ENCODE measurements around the gene NCK2. TPM values are rescaled to one million over a fixed set of nuclear protein-coding genes. Genes with fewer than 3 reads are reported as not detected.
A peak's percentile ranks its signal among the peaks of the same experiment; 100 is the strongest.

The NCK2 gene
- total and polyA plus RNA-seq, 10 of the 15 experiments (the other 5 are each of a cell fraction or from before 2014, with no cell fraction given): 1.2 to 30.9 (median 14.1) TPM

DNA sequence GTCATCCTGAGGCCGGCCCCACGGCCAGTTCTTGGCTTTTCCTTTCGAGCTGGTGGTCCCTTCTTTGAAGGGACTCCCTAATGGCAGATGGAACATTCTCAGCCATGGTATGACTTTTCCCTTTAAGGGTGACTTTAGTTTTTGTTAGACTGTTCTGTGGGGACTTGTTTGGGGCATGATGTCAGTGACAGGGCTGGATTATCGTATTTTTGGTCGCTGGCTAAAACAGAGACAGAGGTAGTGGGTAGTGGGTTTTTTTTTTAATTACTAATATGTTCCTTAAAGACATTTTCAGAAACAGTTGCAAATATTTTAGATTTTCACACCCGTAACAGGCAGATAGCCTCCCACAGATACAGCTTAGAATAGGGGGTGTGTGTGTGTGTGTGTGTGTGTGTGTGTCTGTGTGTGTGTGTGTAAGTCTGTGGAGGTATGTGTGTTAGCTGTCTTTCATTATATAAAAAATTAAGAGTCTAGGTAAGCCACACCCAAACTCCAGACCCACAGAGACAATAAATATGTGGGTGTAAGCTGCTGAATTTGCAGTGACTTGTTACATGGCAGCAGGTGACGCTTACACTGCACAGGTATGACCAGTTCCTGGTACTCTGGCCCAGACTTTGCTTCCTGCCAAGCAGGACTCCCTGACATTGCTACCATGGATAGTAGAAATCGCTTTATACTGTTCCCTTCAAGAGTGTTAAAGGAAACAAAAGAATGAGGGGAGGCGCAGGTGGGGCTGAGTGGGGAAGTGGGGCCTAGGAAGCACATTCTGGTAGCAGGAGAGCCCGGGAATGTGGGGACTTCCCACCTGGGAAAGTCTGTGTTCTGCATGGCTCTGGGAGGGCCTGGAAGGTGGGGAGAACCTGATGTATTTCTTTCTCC is 20.9 kb downstream of the NCK2 start:
- H3K9me3 ChIP-seq (replicated peaks; ENCODE audit: control insufficient read depth, insufficient read depth, low read length): no peaks in the 10 kb centered on the region; the same call in 2 of the 3 replicates
- POLR2A ChIA-PET: no interaction called here
- intact Hi-C loops (cut with micrococcal nuclease; ENCODE audit: unreplicated experiment) (no loop called here), in situ Hi-C loops (cut with MboI) (no loop called here)
- peaks cover 38% of the 10 kb centered on the region for H3K79me2 ChIP-seq (ENCODE audit: control insufficient read depth, insufficient read depth, low read length)
- TF ChIP-seq RFX5 (IDR thresholded peaks at IDR 0.05; ENCODE audit: low read depth, low read length): no peak
- TF ChIP-seq NFIC (IDR thresholded peaks at IDR 0.05; ENCODE audit: low read depth, low read length): no peak
- no peak for TF ChIP-seq POLR2AphosphoS5 (IDR thresholded peaks at IDR 0.05; ENCODE audit: low read length)
- RAD21 ChIA-PET (ENCODE audit: unreplicated experiment): no interaction called here
- CTCF ChIA-PET: no interaction called here
- FAIRE-seq (no peak), ATAC-seq (0 out of 3 replicates have a peak, but pooled peaks have one; percentile 28), DNase-seq (ENCODE audit: low read depth, low spot score) (no peak)
- H3K36me3 ChIP-seq (ENCODE audit: control insufficient read depth in 2 of 2, insufficient read depth in 2 of 2, low read length in 1 of 2): peaks cover 0 to 4% of the 10 kb centered on the region in 2 experiments; a peak in 2 of 4 replicates
- no peak overlapping the region for H3K9ac ChIP-seq (ENCODE audit: control insufficient read depth, insufficient read depth, low read length)
- SMC1A ChIA-PET (ENCODE audit: uncharacterized antibody, unreplicated experiment): no interaction called here
- no peak overlapping the region for H3K4me2 ChIP-seq (ENCODE audit: control insufficient read depth, insufficient read depth)
- no peaks in the 10 kb centered on the region for H4K20me1 ChIP-seq (ENCODE audit: control insufficient read depth, insufficient read depth)
- BruUV-seq (replicated peaks): no TSS peak
- H3K4me1 ChIP-seq (ENCODE audit: control insufficient read depth, insufficient read depth, low read length): peaks cover 8% of the 10 kb centered on the region
- no peak overlapping the region for H2AFZ ChIP-seq (ENCODE audit: control insufficient read depth, low read depth, low read length)
- H3K27ac ChIP-seq (ENCODE audit: control insufficient read depth, insufficient read depth): no peak overlapping the region
- H3K27me3 ChIP-seq (replicated peaks in 1 of 2; ENCODE audit: control insufficient read depth in 2 of 2, insufficient read depth in 2 of 2, low read length in 1 of 2): no peaks in the 10 kb centered on the region
- 98% methylated on average over 10 of the region's 10 CpGs for WGBS (ENCODE audit: insufficient coverage, insufficient replicate concordance, low lambda C conversion rate, missing lambda C conversion rate)
- no peak overlapping the region for H3K4me3 ChIP-seq

DNA sequence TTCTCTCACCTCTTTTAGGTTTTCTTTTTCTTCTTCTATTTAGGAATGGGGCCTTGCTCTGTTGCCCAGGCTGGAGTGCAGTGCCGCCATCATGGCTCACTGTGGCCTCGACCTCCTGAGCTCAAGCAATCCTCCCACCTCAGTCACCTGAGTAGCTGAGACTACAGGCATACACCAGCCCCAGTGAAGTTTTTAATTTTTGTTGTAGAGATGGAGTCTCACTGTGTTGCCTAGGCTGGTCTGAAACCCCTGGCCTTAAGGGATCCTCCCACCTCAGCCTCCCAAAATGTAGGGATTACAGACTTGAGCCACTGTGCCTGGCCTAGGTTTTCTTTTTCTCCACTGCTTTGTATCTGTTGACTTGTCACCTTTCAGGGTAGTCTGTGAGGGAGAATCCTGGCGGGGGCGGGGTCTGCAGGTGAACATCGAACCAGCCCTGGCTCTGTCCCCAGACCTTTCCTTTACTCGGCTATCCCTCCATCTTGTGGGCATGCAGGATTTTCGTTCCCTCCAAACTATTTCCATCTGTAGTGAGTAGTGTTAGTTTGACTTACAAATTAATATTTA is 21.7 kb downstream of the NCK2 start:
- peaks cover 0 to 4% of the 10 kb centered on the region in 2 experiments; a peak in 2 of 4 replicates for H3K36me3 ChIP-seq (ENCODE audit: control insufficient read depth in 2 of 2, insufficient read depth in 2 of 2, low read length in 1 of 2)
- no peak overlapping the region for H3K27ac ChIP-seq (ENCODE audit: control insufficient read depth, insufficient read depth)
- no peak for DNase-seq (ENCODE audit: low read depth, low spot score)
- no peak overlapping the region for H3K9ac ChIP-seq (ENCODE audit: control insufficient read depth, insufficient read depth, low read length)
- in situ Hi-C loops (cut with MboI) (no loop called here), intact Hi-C loops (cut with micrococcal nuclease; ENCODE audit: unreplicated experiment) (no loop called here)
- ATAC-seq: no peak
- peaks cover 32% of the 10 kb centered on the region for H3K79me2 ChIP-seq (ENCODE audit: control insufficient read depth, insufficient read depth, low read length)
- H4K20me1 ChIP-seq (ENCODE audit: control insufficient read depth, insufficient read depth): no peaks in the 10 kb centered on the region
- H2AFZ ChIP-seq (ENCODE audit: control insufficient read depth, low read depth, low read length): no peak overlapping the region
- CTCF ChIA-PET: no interaction called here
- RAD21 ChIA-PET (ENCODE audit: unreplicated experiment): no interaction called here
- H3K4me3 ChIP-seq: no peak overlapping the region
- H3K4me2 ChIP-seq (ENCODE audit: control insufficient read depth, insufficient read depth): no peak overlapping the region
- H3K27me3 ChIP-seq (replicated peaks in 1 of 2; ENCODE audit: control insufficient read depth in 2 of 2, insufficient read depth in 2 of 2, low read length in 1 of 2): no peaks in the 10 kb centered on the region
- FAIRE-seq: no peak
- H3K4me1 ChIP-seq (ENCODE audit: control insufficient read depth, insufficient read depth, low read length): peaks cover 8% of the 10 kb centered on the region
- no peaks in the 10 kb centered on the region; the same call in 2 of the 3 replicates for H3K9me3 ChIP-seq (replicated peaks; ENCODE audit: control insufficient read depth, insufficient read depth, low read length)
- no TSS peak for BruUV-seq (replicated peaks)
- 81% methylated on average over 7 of the region's 7 CpGs for WGBS (ENCODE audit: insufficient coverage, insufficient replicate concordance, low lambda C conversion rate, missing lambda C conversion rate)
- POLR2A ChIA-PET: no interaction called here
- SMC1A ChIA-PET (ENCODE audit: uncharacterized antibody, unreplicated experiment): no interaction called here
- TF ChIP-seq, protein P1, sequence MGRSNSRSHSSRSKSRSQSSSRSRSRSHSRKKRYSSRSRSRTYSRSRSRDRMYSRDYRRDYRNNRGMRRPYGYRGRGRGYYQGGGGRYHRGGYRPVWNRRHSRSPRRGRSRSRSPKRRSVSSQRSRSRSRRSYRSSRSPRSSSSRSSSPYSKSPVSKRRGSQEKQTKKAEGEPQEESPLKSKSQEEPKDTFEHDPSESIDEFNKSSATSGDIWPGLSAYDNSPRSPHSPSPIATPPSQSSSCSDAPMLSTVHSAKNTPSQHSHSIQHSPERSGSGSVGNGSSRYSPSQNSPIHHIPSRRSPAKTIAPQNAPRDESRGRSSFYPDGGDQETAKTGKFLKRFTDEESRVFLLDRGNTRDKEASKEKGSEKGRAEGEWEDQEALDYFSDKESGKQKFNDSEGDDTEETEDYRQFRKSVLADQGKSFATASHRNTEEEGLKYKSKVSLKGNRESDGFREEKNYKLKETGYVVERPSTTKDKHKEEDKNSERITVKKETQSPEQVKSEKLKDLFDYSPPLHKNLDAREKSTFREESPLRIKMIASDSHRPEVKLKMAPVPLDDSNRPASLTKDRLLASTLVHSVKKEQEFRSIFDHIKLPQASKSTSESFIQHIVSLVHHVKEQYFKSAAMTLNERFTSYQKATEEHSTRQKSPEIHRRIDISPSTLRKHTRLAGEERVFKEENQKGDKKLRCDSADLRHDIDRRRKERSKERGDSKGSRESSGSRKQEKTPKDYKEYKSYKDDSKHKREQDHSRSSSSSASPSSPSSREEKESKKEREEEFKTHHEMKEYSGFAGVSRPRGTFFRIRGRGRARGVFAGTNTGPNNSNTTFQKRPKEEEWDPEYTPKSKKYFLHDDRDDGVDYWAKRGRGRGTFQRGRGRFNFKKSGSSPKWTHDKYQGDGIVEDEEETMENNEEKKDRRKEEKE (IDR thresholded peaks at IDR 0.05): no peak
- TF ChIP-seq WRNIP1 (IDR thresholded peaks at IDR 0.05; ENCODE audit: borderline replicate concordance, low read depth, low read length): no peak
- TF ChIP-seq BHLHE40 (IDR thresholded peaks at IDR 0.05; ENCODE audit: borderline replicate concordance in 1 of 2, low read depth in 2 of 2, low read length in 1 of 2): no peak
- TF ChIP-seq USF2 (IDR thresholded peaks at IDR 0.05; ENCODE audit: borderline replicate concordance, low read depth, low read length): no peak
- no peak for TF ChIP-seq ATF7 (IDR thresholded peaks at IDR 0.05; ENCODE audit: low read depth)
- TF ChIP-seq GABPA (IDR thresholded peaks at IDR 0.05; ENCODE audit: low read depth): no peak

All from GM12878 (cell line).